Body of pancreas (tissue), 4 donors: ENCODE data around the gene CSMD2.

Experiments used
- CTCF ChIP-seq, 7 experiments: fragments of 450-650 bp in 4 of 7; fragments of 200-600 bp in 3 of 7; sonication (generic) in 3 of 7; IDR thresholded peaks; one replicate each; pipeline ENCODE4 v1.5.1; 2016 to 2019; ENCODE audit warnings: antibody characterized with exemption in 7 of 7
- POLR2A ChIP-seq, 3 donors: fragments of 450-650 bp; IDR thresholded peaks; one replicate each; pipeline ENCODE4 v1.6.1; 2016; ENCODE audit warnings: antibody characterized with exemption in 3 of 3, mild to moderate bottlenecking in 2 of 3

- TF ChIP-seq POLR2A (IDR thresholded peaks at IDR 0.05) (no peak), CTCF (IDR thresholded peaks at IDR 0.05) (no peak)
Measured at GRCh38 chr1:33617451-33617850, 547.6 kb downstream of the CSMD2 start.
